ENCODE data around the gene PRMT9.

Gene PRMT9

DNA sequence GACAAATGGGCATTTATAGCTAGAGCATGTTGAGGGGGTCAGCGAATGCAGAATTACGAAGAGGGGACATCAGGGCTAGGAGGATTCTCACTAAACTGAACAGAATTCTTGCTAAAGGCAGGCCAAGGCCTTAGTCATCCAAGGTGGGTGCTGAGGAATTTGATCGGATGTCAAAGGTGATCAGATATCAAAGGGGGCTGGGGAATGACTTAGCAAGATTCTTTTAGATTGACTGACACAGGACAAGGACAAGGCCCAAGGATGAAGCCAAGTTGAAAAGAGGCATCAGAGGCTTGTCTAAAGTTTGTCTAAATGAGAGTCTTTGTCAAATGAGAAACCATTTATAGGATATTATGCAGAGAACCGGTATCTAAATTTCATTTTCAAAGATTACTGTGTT is 57.1 kb downstream of the PRMT9 start:
- H3K36me3 ChIP-seq (ENCODE audit: control insufficient read depth in 2 of 2, insufficient read depth in 1 of 2, low read length in 2 of 2), result peaks cover 9 to 68% of the 10 kb centered on the region in 2 experiments
- CTCF ChIA-PET, result no interaction called here
- H3K4me1 ChIP-seq (ENCODE audit: control insufficient read depth, insufficient read depth, low read length), result no peaks in the 10 kb centered on the region
- POLR2A ChIA-PET, result interaction anchor here (0.6 kb wide), 1 partner anchor 13 kb away, joined by 3 read pairs; no protein-coding TSS in a partner anchor
- no peak overlapping the region for H3K4me3 ChIP-seq (ENCODE audit: low read depth, low read length)
- H3K9me3 ChIP-seq (ENCODE audit: control insufficient read depth, insufficient read depth, low read depth, low read length), result no peaks in the 10 kb centered on the region
- TF ChIP-seq ZNF114 (tag by site-specific recombination; IDR thresholded peaks at IDR 0.05) (no peak), PRDM2 (tag by site-specific recombination; IDR thresholded peaks at IDR 0.05; ENCODE audit: borderline replicate concordance) (no peak), ZNF174 (tag by site-specific recombination; IDR thresholded peaks at IDR 0.05) (no peak), GFI1B (tag by site-specific recombination; IDR thresholded peaks at IDR 0.05) (no peak), ZNF660 (tag by site-specific recombination; IDR thresholded peaks at IDR 0.05) (no peak), ZNF423 (tag by site-specific recombination; IDR thresholded peaks at IDR 0.05) (no peak), ZNF629 (tag by site-specific recombination; IDR thresholded peaks at IDR 0.05) (no peak), ZNF214 (tag by site-specific recombination; IDR thresholded peaks at IDR 0.05; ENCODE audit: borderline replicate concordance) (no peak), YY1 (tag by site-specific recombination; IDR thresholded peaks at IDR 0.05) (no peak), ZNF785 (tag by site-specific recombination; IDR thresholded peaks at IDR 0.05) (no peak), ZNF26 (tag by site-specific recombination; IDR thresholded peaks at IDR 0.05) (no peak), ZNF558 (tag by site-specific recombination; IDR thresholded peaks at IDR 0.05) (no peak), SP7 (tag by site-specific recombination; IDR thresholded peaks at IDR 0.05) (no peak), ZNF645 (tag by site-specific recombination; IDR thresholded peaks at IDR 0.05) (no peak), ZNF585B (tag by site-specific recombination; IDR thresholded peaks at IDR 0.05) (no peak)
- H3K27ac ChIP-seq (ENCODE audit: extremely low read depth, low read depth, low read length), result no peak overlapping the region

DNA sequence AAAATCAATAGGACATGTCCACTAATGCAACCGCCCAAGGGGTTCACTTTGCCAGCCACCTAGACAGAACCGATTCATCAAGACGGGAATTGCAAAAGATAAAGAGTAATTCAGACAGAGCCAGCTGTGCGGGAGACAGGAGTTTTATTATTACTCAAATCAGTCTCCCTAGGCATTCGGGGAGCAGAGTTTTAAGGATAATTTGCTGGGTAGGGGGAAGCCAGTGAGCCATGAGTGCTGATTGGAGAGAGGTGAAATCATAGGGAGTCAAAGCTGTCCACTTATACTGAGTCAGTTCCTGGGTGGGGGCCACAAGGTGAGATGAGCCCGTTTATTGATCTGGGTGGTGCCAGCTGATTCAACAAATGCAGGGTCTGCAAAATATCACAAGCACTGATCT is 58.2 kb downstream of the PRMT9 start:
- CTCF ChIA-PET, result interaction anchor here (0.7 kb wide), 1 partner anchor 9 kb away, joined by 3 read pairs; the partner anchor contains the start of gene TMEM184C
- TF ChIP-seq ZFHX2 (tag by site-specific recombination; conservative IDR thresholded peaks at IDR 0.05), result no peak
- TF ChIP-seq EGR2 (tag by site-specific recombination; IDR thresholded peaks at IDR 0.05; ENCODE audit: low read depth), result no peak
- no peak for TF ChIP-seq ZNF521 (tag by site-specific recombination; IDR thresholded peaks at IDR 0.05)
- no peak for TF ChIP-seq ZNF561 (tag by site-specific recombination; IDR thresholded peaks at IDR 0.05; ENCODE audit: borderline replicate concordance)
- TF ChIP-seq ZNF488 (tag by site-specific recombination; IDR thresholded peaks at IDR 0.05), result no peak
- Histone ChIP-seq H3K4me3 (ENCODE audit: low read depth, low read length) (no peak overlapping the region), H3K4me1 (ENCODE audit: control insufficient read depth, insufficient read depth, low read length) (no peaks in the 10 kb centered on the region), H3K27ac (ENCODE audit: extremely low read depth, low read depth, low read length) (no peak overlapping the region), H3K36me3 (ENCODE audit: control insufficient read depth in 2 of 2, insufficient read depth in 1 of 2, low read length in 2 of 2) (peaks cover 6 to 60% of the 10 kb centered on the region in 2 experiments), H3K9me3 (ENCODE audit: control insufficient read depth, insufficient read depth, low read depth, low read length) (no peaks in the 10 kb centered on the region)
- POLR2A ChIA-PET, result no interaction called here
